HepG2 (cell line): Measurements from ENCODE around the gene PARD3. TPM values are rescaled to one million over a fixed set of nuclear protein-coding genes. Genes with fewer than 3 reads are reported as not detected.

ENCODE experiments used
- ATAC-seq: fragments of 200-7000 bp; cut with Tn5 transposase; 3 replicates; pipeline ENCODE4 v1.9.1; 2020; ENCODE audit warnings: mild to moderate bottlenecking, moderate library complexity
- BruUV-seq: library from RNA; stranded (reverse); fragments of 400-500 nt; replicated peaks from 2 replicates; lab custom pipeline; 2021; lab: Mats Ljungman, UMichigan
- CTCF ChIA-PET: fragments of 300-600 bp; formaldehyde crosslinking; extraction: SDS; loops from one replicate; lab custom pipeline; 2021; ENCODE audit warnings: low total read pairs, inconsistent platforms, low intra/inter-chr PET ratio; lab: Yijun Ruan, JAX
- POLR2A ChIA-PET: fragments of 350-600 bp; sonication (Branson Sonifier 250); formaldehyde crosslinking; loops from one replicate; lab custom pipeline; 2020; ENCODE audit warnings: antibody characterized with exemption, inconsistent platforms; lab: Yijun Ruan, JAX
- DNase-seq: peaks from one replicate; pipeline ENCODE4 v3.0.0-alpha.2; 2015; ENCODE audit warnings: low spot score
- FAIRE-seq: peaks from 3 replicates; lab custom pipeline; 2011; peaks lifted over from hg19 to GRCh38; lab: Jason Lieb, UNC
- H2AFZ ChIP-seq: one replicate; pipeline ENCODE4 v1.6.1; 2011; ENCODE audit warnings: low read length, inconsistent platforms
- H3K27ac ChIP-seq: fragments of 300-600 bp; 3 replicates; pipeline ENCODE4 v1.8.0; 2011; ENCODE audit warnings: mixed run types, mild to moderate bottlenecking, mixed read lengths, low read length, inconsistent platforms; ENCODE audit not compliant: insufficient read depth; ENCODE audit errors: extremely low read length
- H3K27me3 ChIP-seq, 2 experiments: fragments of 200-600 bp in 1 of 2; 2 replicates in 1 of 2; 3 replicates in 1 of 2; pipeline versions ENCODE4 v1.6.0 to v1.8.0; 2011; ENCODE audit warnings: low read length in 2 of 2, mild to moderate bottlenecking in 2 of 2, moderate library complexity in 2 of 2, inconsistent platforms in 1 of 2; ENCODE audit not compliant: insufficient read depth in 2 of 2, control insufficient read depth in 1 of 2
- H3K36me3 ChIP-seq, 2 experiments: fragments of 200-600 bp in 1 of 2; replicated peaks in 1 of 2; 2 replicates in 1 of 2; 3 replicates in 1 of 2; pipeline versions ENCODE4 v1.5.1 to v1.8.0; 2011; ENCODE audit warnings: low read length in 2 of 2, inconsistent platforms in 1 of 2; ENCODE audit not compliant: insufficient read depth in 2 of 2, control insufficient read depth in 1 of 2
- H3K4me1 ChIP-seq: 2 replicates; pipeline ENCODE4 v1.5.1; 2012; ENCODE audit warnings: low read length, inconsistent platforms; ENCODE audit not compliant: insufficient read depth
- H3K4me2 ChIP-seq: 2 replicates; pipeline ENCODE4 v1.6.0; 2011; ENCODE audit warnings: low read depth, low read length, inconsistent platforms
- H3K4me3 ChIP-seq, 3 experiments: fragments of 200-600 bp in 1 of 3; sonication (generic), shearing (Covaris generic) in 1 of 3; replicated peaks in 1 of 3; 2 replicates each; pipeline ENCODE4 v1.5.1; 2011 to 2016; ENCODE audit warnings: low read length in 3 of 3, inconsistent platforms in 2 of 3, low read depth in 2 of 3, mild to moderate bottlenecking in 2 of 3, control low read depth in 1 of 3, mixed read lengths in 1 of 3; ENCODE audit not compliant: insufficient read depth in 1 of 3
- H3K79me2 ChIP-seq: one replicate; pipeline ENCODE4 v1.6.1; 2011; ENCODE audit warnings: low read length, inconsistent platforms; ENCODE audit not compliant: insufficient read depth
- H3K9ac ChIP-seq: 2 replicates; pipeline ENCODE4 v1.6.0; 2011; ENCODE audit warnings: mild to moderate bottlenecking, low read depth, low read length, inconsistent platforms; ENCODE audit not compliant: insufficient read depth
- H3K9me3 ChIP-seq: 2 replicates; pipeline ENCODE4 v1.5.1; 2012; ENCODE audit warnings: mild to moderate bottlenecking, low read length
- H4K20me1 ChIP-seq: 2 replicates; pipeline ENCODE4 v1.6.0; 2011; ENCODE audit warnings: inconsistent platforms, mild to moderate bottlenecking, low read length, moderate library complexity; ENCODE audit not compliant: insufficient read depth
- CBX2 ChIP-seq, 2 experiments: fragments of 200-600 bp in 1 of 2; sonication (generic); formaldehyde crosslinking in 1 of 2; IDR thresholded peaks; 2 replicates each; pipeline versions ENCODE4 v1.7.0 to v1.8.1; 2018 to 2022; ENCODE audit warnings: low read depth in 2 of 2, low read length in 1 of 2, mild to moderate bottlenecking in 1 of 2, missing genetic modification reagents in 1 of 2
- LCORL ChIP-seq, 2 experiments: fragments of 450-650 bp in 1 of 2; sonication (generic) in 1 of 2; formaldehyde crosslinking in 1 of 2; IDR thresholded peaks; 2 replicates each; pipeline versions ENCODE4 v1.5.0 to v1.6.1; 2017 to 2020; ENCODE audit warnings: antibody characterized with exemption in 1 of 2, missing genetic modification reagents in 1 of 2
- NFIB ChIP-seq: sonication (generic); formaldehyde crosslinking; IDR thresholded peaks from 2 replicates; pipeline ENCODE4 v1.9.0; 2021; ENCODE audit warnings: missing genetic modification reagents, mild to moderate bottlenecking, borderline replicate concordance
- RAD51 ChIP-seq: fragments of 450-650 bp; IDR thresholded peaks from 2 replicates; pipeline ENCODE4 v1.6.1; 2016; ENCODE audit warnings: borderline replicate concordance
- RELA ChIP-seq: sonication (generic); formaldehyde crosslinking; IDR thresholded peaks from 2 replicates; pipeline ENCODE4 v1.4.0; 2020; ENCODE audit warnings: missing genetic modification reagents
- STAT6 ChIP-seq: sonication (generic); formaldehyde crosslinking; IDR thresholded peaks from 2 replicates; pipeline ENCODE4 v1.4.0; 2020; ENCODE audit warnings: missing genetic modification reagents, mild to moderate bottlenecking, borderline replicate concordance
- ZNF569 ChIP-seq: sonication (generic); formaldehyde crosslinking; IDR thresholded peaks from 2 replicates; pipeline ENCODE4 v1.5.0; 2020; ENCODE audit warnings: mild to moderate bottlenecking, missing genetic modification reagents, moderate library complexity, borderline replicate concordance
- ZNF768 ChIP-seq: sonication (generic); formaldehyde crosslinking; IDR thresholded peaks from 2 replicates; pipeline ENCODE4 v1.4.0; 2020; ENCODE audit warnings: missing genetic modification reagents
- WGBS: methylation state at CpG from one replicate; pipeline ENCODE4 v1.1.6; 2017; ENCODE audit warnings: low lambda C conversion rate; 5-methylcytosine and 5-hydroxymethylcytosine counted together
- in situ Hi-C: cut with HindIII; loops from 2 replicates; pipeline ENCODE4 v1.10.0; 2017; ENCODE audit warnings: low pct_unique_long_range_greater_than_20kb; ENCODE audit not compliant: extremely low pct_ligation_motif_present
- intact Hi-C: fragments of 100-400 bp; cut with micrococcal nuclease; formaldehyde crosslinking; loops from one replicate; pipeline ENCODE4 v1.10.0; 2022; ENCODE audit not compliant: unreplicated experiment
- polyA plus RNA-seq, 8 experiments: library from polyadenylated mRNA; depleted of rRNA in 3 of 8; stranded (reverse) in 7 of 8; unstranded in 1 of 8; fragments of >200 nt; fragmentation: Illumina TruSeq in 4 of 8; extraction: Trizol in 4 of 8; gene quantifications; 2 replicates each; pipeline versions ENCODE4 v1.2.1 to v1.2.3, GENCODE V29; 2011 to 2016; ENCODE audit warnings: low read depth in 4 of 8, missing spikeins in 1 of 8, mixed read lengths in 1 of 8; ENCODE audit not compliant: insufficient read depth in 1 of 8
- total RNA-seq, 5 experiments: library from RNA; depleted of rRNA; stranded (reverse); fragments of >200 nt; fragmentation: Illumina TruSeq; extraction: Trizol; gene quantifications; 2 replicates each; pipeline ENCODE4 v1.2.3, GENCODE V29; 2016; ENCODE audit warnings: low read depth in 1 of 5

Gene PARD3
- total and polyA plus RNA-seq, 2 of the 13 experiments (the other 11 are each of a cell fraction or from before 2014, with no cell fraction given) = 40.9 to 60.0 TPM

GRCh38 chr10:34228066-34228465 is 587.0 kb downstream of the PARD3 start:
- TF ChIP-seq STAT6 (CRISPR knock-in tag) (no peak), RELA (CRISPR knock-in tag) (no peak), LCORL (IDR thresholded peaks at IDR 0.05) (no peak), LCORL (CRISPR knock-in tag; IDR thresholded peaks at IDR 0.05) (no peak), ZNF768 (no peak), RAD51 (no peak), NFIB (no peak), CBX2 (IDR thresholded peaks at IDR 0.05; ENCODE audit: low read depth, low read length) (no peak), CBX2 (CRISPR knock-in tag; IDR thresholded peaks at IDR 0.05; ENCODE audit: low read depth) (no peak), ZNF569 (CRISPR knock-in tag) (no peak)
- TF ChIP-seq, all 625 proteins: peak for 0
- ChIA-PET POLR2A (no interaction called here), CTCF (no interaction called here)
- peaks cover 68% of the 10 kb centered on the region for H3K4me1 ChIP-seq
- no peak overlapping the region for H2AFZ ChIP-seq
- WGBS = 97% methylated on average over 7 of the region's 7 CpGs
- in situ Hi-C loops = no loop called here
- no peak overlapping the region for H3K4me2 ChIP-seq
- no peak overlapping the region for H3K4me3 ChIP-seq
- no peak for FAIRE-seq
- no peaks in the 10 kb centered on the region for H3K27me3 ChIP-seq
- DNase-seq = no peak
- no TSS peak for BruUV-seq
- H3K27ac ChIP-seq = no peak overlapping the region
- H3K9me3 ChIP-seq = no peaks in the 10 kb centered on the region; the same call in 1 of the 2 replicates
- no peak overlapping the region for H3K9ac ChIP-seq
- H4K20me1 ChIP-seq = no peaks in the 10 kb centered on the region
- ATAC-seq = no peak
- no peaks in the 10 kb centered on the region; a peak in 1 of 5 replicates for H3K36me3 ChIP-seq
- no peaks in the 10 kb centered on the region for H3K79me2 ChIP-seq
- intact Hi-C loops = no loop called here
